T-helper 17 cell (primary cell): ENCODE results near the gene SPEG. TPM values are rescaled to one million over a fixed set of nuclear protein-coding genes. Genes with fewer than 3 reads are reported as not detected.

ENCODE experiments used
- ATAC-seq: fragments of 150-1000 bp; cut with Tn5 transposase; 2 replicates; pipeline ENCODE4 v1.10.0; 2021; ENCODE audit warnings: mild to moderate bottlenecking, moderate library complexity
- DNase-seq, 3 donors: peaks; one replicate each; pipeline versions ENCODE4 v3.0.0 to v3.0.0-alpha.2; 2020 to 2021
- H3K9me3 ChIP-seq: one replicate; pipeline ENCODE4 v1.7.0; 2013; ENCODE audit warnings: low read length, mild to moderate bottlenecking; ENCODE audit not compliant: control insufficient read depth, poor library complexity, severe bottlenecking
- H3K27ac Mint-ChIP-seq: one replicate; pipeline ENCODE4 v1.8.0; 2022; ENCODE audit warnings: mild to moderate bottlenecking, moderate library complexity, mixed read lengths
- H3K27me3 Mint-ChIP-seq: one replicate; pipeline ENCODE4 v1.8.0; 2022; ENCODE audit warnings: mixed read lengths
- H3K36me3 Mint-ChIP-seq: one replicate; pipeline ENCODE4 v1.8.0; 2022; ENCODE audit warnings: low read depth, mixed read lengths
- H3K4me1 Mint-ChIP-seq: one replicate; pipeline ENCODE4 v1.8.0; 2022; ENCODE audit warnings: mild to moderate bottlenecking, mixed read lengths
- H3K4me3 Mint-ChIP-seq: one replicate; pipeline ENCODE4 v1.8.0; 2022; ENCODE audit warnings: mild to moderate bottlenecking, moderate library complexity, mixed read lengths
- total RNA-seq, 4 donors: library from RNA in 2 of 4; stranded (reverse) in 2 of 4; gene quantifications; one replicate each; pipeline ENCODE4 v1.2.3 and lab custom pipeline; 2022 to 2026

Gene SPEG
- total RNA-seq, 2 donors from 2014 or later, result 7.3 to 8.4 TPM

- Mint-ChIP-seq H3K27ac (no peak overlapping the region), H3K4me1 (peaks cover 29% of the 10 kb centered on the region), H3K4me3 (peak overlapping the region; percentile 78), H3K27me3 (peaks cover 88% of the 10 kb centered on the region), H3K36me3 (peaks cover 26% of the 10 kb centered on the region)
- ATAC-seq (no peak), DNase-seq (no peak)
- H3K9me3 ChIP-seq, result no peaks in the 10 kb centered on the region
Observed at GRCh38 chr2:219513787-219514186, 79.1 kb downstream of the SPEG start.

DNA sequence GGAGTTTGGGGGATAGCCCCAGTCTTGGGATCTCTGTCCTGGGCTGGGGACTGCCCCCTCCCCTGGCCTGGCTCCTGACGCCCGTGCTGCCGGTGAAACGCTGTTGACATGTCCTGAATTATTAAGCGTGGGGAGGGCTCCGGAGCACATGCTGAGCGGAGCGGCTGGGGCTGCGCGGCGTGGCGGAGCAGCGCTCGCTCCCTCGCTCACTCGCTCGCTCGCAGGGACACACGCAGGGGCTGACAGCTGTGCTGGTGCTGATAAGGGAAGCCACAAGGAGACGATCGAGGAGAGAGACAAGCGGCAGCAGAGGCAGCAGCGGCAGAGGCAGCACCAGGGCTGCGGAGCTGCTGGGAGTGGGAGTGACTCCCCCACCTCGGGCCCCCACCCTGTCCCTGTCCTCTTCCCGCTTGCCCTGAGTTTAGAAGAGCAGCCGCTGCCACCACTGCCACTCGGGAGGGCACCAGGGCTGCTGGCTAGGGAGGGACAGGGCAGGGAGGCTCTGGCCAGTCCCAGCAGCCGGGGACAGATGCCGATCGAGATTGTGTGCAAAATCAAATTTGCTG, 79.6 kb downstream of the SPEG start, which contains the start of gene ASIC4:
ASIC4 (plus strand) TSS at position 287 of the 566 bp plus-strand sequence; CDS start at position 530, 243 bp downstream.
- no peaks in the 10 kb centered on the region for H3K9me3 ChIP-seq
- Mint-ChIP-seq H3K4me1 (peaks cover 29% of the 10 kb centered on the region), H3K36me3 (peaks cover 26% of the 10 kb centered on the region), H3K27ac (no peak within 1 kb of the TSS), H3K27me3 (peaks cover 93% of the 10 kb centered on the region), H3K4me3 (peak within 1 kb of the TSS; percentile 78)
- peak; percentile 56 for ATAC-seq
- no peak for DNase-seq

DNA sequence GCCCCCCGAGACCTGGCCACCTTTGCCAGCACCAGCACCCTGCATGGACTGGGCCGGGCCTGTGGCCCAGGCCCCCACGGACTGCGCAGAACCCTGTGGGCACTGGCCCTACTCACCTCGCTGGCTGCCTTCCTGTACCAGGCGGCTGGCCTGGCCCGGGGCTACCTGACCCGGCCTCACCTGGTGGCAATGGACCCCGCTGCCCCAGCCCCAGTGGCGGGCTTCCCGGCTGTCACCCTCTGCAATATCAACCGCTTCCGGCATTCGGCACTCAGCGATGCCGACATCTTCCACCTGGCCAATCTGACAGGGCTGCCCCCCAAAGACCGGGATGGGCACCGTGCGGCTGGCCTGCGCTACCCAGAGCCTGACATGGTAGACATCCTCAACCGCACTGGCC, 80.2 kb downstream of the SPEG start:
- Mint-ChIP-seq H3K36me3 (peaks cover 23% of the 10 kb centered on the region), H3K4me1 (peaks cover 24% of the 10 kb centered on the region), H3K4me3 (peak overlapping the region; percentile 39), H3K27ac (no peak overlapping the region), H3K27me3 (peaks cover 93% of the 10 kb centered on the region)
- no peaks in the 10 kb centered on the region for H3K9me3 ChIP-seq
- DNase-seq, result no peak
- no peak for ATAC-seq

- H3K4me3 Mint-ChIP-seq, result no peak overlapping the region
- H3K27ac Mint-ChIP-seq, result no peak overlapping the region
- peaks cover 93% of the 10 kb centered on the region for H3K27me3 Mint-ChIP-seq
- DNase-seq, result no peak
- H3K9me3 ChIP-seq, result no peaks in the 10 kb centered on the region
- no peak for ATAC-seq
- peaks cover 26% of the 10 kb centered on the region for H3K36me3 Mint-ChIP-seq
- H3K4me1 Mint-ChIP-seq, result peaks cover 19% of the 10 kb centered on the region
Observed at GRCh38 chr2:219515874-219516629, 81.4 kb downstream of the SPEG start.

DNA sequence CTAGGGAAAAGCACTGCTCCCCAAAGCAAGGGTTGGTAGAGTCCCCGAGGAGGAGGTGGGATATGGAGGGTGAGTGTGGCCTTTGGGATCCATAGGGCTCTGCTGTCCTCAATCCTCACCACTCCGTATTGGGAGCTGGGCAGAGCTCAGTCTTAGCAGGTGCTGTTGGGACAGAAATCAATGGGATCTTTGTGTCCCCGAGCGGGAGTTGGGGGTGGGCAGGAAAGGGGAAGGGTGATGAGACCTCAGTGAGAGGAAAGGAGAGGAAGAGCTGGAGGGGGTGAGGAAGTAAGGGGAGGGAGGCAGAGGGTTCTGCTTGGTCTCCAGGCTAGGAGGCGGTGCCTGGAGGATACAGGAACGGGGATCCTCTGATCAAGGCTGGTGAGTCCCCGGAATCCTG, 82.2 kb downstream of the SPEG start:
- peaks cover 29% of the 10 kb centered on the region for H3K36me3 Mint-ChIP-seq

DNA sequence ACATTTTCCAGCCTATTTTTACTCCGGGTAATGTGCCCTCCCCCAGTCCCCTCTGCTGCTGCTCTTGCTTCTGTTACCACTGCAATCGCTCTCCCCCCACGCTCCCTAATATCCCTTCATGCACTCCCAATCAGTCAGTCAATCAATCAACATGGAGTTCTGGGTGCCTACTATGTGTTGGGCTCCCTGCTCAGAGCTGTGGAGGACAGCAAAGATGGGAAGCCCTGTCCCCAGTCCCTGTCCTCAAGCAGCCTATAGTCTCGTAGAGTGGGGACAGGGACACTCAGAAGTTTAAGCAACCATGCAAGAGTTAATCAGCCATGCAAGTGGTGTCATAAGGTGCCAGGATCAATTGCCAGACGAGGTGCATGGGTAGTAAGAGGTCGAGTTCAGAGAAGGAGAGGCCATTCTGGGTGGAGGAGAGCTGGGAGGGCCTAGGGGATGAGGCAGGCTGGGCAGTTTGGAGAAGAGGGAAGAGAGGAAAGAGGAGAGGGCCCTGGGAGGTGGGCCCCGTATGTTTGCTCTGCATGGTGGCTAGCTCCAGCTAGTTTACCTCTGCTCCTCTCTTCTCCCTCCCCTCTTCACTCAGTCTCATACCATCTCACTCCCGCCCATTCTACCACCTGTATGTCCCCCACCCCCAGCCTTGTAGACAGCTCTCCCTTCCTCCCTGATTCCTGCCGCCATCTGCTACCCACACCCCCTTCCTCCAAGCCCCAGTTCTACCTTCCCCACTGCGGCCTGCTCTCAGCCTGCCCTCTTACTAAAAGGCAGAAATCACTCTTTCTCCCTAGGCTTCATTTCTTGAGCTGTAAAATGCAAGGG, 83.5 kb downstream of the SPEG start:
- no peak for DNase-seq
- no peak for ATAC-seq
- Mint-ChIP-seq H3K27me3 (peaks cover 91% of the 10 kb centered on the region), H3K36me3 (peaks cover 31% of the 10 kb centered on the region), H3K27ac (no peak overlapping the region), H3K4me1 (peaks cover 26% of the 10 kb centered on the region), H3K4me3 (peak overlapping the region; percentile 37)
- no peaks in the 10 kb centered on the region for H3K9me3 ChIP-seq

More for the DNA sequence above, 82.2 kb downstream of the SPEG start:
- no peak for DNase-seq
- Mint-ChIP-seq H3K27ac (no peak overlapping the region), H3K4me1 (peaks cover 25% of the 10 kb centered on the region), H3K4me3 (no peak overlapping the region), H3K27me3 (peaks cover 95% of the 10 kb centered on the region)
- H3K9me3 ChIP-seq, result no peaks in the 10 kb centered on the region
- ATAC-seq, result no peak

DNA sequence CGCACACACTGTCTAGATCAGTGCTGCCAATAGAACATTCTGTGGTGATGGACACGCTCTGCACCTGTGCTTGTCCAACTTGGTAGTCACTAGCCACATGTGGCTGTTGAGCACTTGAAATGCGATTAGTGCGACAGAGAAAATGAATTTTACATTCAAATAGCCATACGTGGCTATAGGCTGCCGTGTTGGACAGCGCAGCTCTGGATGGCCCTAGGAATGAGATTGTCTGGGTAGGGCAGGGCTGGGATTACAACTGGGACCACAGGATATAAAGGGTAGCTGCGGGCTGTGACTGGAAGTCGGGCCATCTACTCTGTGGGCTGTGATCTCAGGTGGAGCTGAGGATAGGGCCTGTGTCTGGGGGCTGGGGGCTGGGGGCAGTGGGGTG, 84.9 kb downstream of the SPEG start:
- ATAC-seq (no peak), DNase-seq (no peak)
- Mint-ChIP-seq H3K27ac (no peak overlapping the region), H3K4me3 (no peak overlapping the region), H3K4me1 (peaks cover 18% of the 10 kb centered on the region), H3K36me3 (peaks cover 23% of the 10 kb centered on the region), H3K27me3 (peaks cover 90% of the 10 kb centered on the region)
- no peaks in the 10 kb centered on the region for H3K9me3 ChIP-seq

GRCh38 chr2:219520079-219520478, 85.4 kb downstream of the SPEG start:
- Mint-ChIP-seq H3K27ac (no peak overlapping the region), H3K4me3 (no peak overlapping the region), H3K4me1 (peaks cover 18% of the 10 kb centered on the region), H3K27me3 (peaks cover 92% of the 10 kb centered on the region), H3K36me3 (peaks cover 23% of the 10 kb centered on the region)
- ATAC-seq (no peak), DNase-seq (no peak)
- no peaks in the 10 kb centered on the region for H3K9me3 ChIP-seq

GRCh38 chr2:219521066-219521880, 86.6 kb downstream of the SPEG start:
- H3K36me3 Mint-ChIP-seq, result peaks cover 22% of the 10 kb centered on the region
- H3K4me1 Mint-ChIP-seq, result peaks cover 21% of the 10 kb centered on the region
- no peaks in the 10 kb centered on the region for H3K9me3 ChIP-seq
- peak overlapping the region; percentile 80 for H3K4me3 Mint-ChIP-seq
- no peak for DNase-seq
- H3K27me3 Mint-ChIP-seq, result peaks cover 92% of the 10 kb centered on the region
- ATAC-seq, result no peak
- H3K27ac Mint-ChIP-seq, result no peak overlapping the region

DNA sequence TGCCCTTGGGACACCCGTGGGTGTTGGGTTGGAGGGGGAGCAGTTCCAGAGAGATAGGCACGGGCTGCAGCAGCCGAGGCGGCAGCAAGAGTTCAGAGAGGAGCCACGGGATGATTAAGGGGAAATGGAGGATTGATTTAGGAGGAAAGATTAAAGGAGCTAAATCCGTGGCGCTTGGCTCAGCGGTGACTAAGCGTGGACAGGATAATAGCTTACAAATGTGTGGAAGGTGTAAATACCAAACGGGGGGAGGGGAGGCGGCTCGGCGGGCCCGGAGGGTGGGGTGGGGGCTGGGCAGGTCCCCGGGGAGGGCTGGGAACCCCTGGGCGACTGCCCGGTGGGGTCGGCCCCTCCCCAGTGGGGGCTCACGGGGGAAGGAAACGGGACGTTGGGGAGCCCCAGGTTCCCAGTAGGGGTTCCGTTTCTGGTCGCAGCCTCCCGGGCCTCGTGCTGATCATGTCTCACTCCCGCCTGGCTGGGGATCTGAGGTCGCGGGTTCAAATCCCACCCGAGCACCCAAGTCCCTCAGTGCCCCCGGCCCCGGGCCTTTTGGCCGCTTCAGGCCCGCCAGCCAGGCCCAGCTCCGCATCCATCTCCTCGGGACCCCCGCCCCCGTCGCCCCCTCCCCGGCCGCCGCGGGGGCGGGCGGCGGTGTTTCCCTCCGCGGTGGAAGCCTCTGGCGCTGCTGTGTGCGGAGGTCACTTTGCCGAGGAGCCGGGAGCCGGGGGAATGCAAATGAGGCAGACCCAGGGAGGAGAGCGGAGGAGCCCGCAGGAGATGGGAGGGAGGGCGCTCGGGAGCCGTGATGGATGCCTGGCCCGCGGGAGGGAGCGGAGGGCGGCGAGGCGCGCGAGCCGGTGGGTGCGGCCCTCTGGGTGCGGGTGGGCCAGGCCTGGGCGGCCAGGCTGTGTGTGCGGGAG, 87.7 kb downstream of the SPEG start:
- peak overlapping the region; percentile 80 for H3K4me3 Mint-ChIP-seq
- H3K27ac Mint-ChIP-seq, result no peak overlapping the region
- no peaks in the 10 kb centered on the region for H3K9me3 ChIP-seq
- peaks cover 92% of the 10 kb centered on the region for H3K27me3 Mint-ChIP-seq
- H3K4me1 Mint-ChIP-seq, result peaks cover 21% of the 10 kb centered on the region
- ATAC-seq, result no peak
- DNase-seq, result no peak
- peaks cover 24% of the 10 kb centered on the region for H3K36me3 Mint-ChIP-seq

DNA sequence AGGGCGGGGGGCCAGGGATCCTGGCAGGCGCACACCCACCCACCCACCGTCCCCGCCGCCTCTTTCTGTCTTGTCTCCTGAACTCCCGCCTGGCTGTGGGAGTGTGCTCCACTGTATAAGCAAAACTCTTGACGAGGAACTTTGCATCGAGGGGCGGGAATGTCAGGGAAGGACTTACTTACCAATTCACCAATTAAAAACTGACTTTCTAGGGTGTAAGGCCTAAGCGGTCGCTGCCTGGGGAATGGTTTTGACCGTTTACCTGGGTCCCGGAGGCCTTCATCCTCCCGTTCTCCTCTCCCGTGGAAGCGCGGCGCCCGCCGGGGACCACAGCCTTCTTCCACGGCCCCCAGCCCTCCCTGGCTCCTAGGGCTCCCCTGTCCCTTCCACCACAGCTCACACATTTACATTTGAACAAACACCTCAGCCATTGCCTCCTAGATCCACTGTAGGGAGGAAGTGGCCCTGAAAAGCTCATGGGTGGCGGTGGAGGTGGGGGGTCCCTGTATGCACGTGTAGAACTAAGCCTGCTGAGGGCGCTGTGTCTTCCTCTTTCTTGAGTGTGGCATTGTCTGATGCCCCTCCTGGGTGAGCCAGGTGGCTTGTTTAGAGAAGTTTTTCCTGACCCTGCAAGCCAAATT, 88.5 kb downstream of the SPEG start:
- Mint-ChIP-seq H3K27ac (no peak overlapping the region), H3K4me1 (peaks cover 17% of the 10 kb centered on the region), H3K27me3 (peaks cover 92% of the 10 kb centered on the region), H3K36me3 (peaks cover 17% of the 10 kb centered on the region), H3K4me3 (no peak overlapping the region)
- no peaks in the 10 kb centered on the region for H3K9me3 ChIP-seq
- ATAC-seq, result no peak
- no peak for DNase-seq
